ENCODE results near the gene MSRB3. TPM values are rescaled to one million over a fixed set of nuclear protein-coding genes. Genes with fewer than 3 reads are reported as not detected.

Gene MSRB3
- total and polyA plus RNA-seq, 7 experiments from 2014 or later, result 0.37 to 1.8 TPM; not detected in 5

- intact Hi-C loops (cut with micrococcal nuclease), result no loop called here
- Histone ChIP-seq H3K27ac (ENCODE audit: low read depth, low read length) (no peak overlapping the region), H3K4me1 (ENCODE audit: control insufficient read depth in 2 of 2, insufficient read depth in 2 of 2, low read length in 2 of 2) (no peaks in the 10 kb centered on the region), H3K27me3 (ENCODE audit: control insufficient read depth in 2 of 2, insufficient read depth in 2 of 2, low read length in 2 of 2) (no peaks in the 10 kb centered on the region), H3K36me3 (ENCODE audit: control insufficient read depth in 2 of 3, insufficient read depth in 3 of 3, low read length in 3 of 3) (no peaks in the 10 kb centered on the region), H3K9me3 (ENCODE audit: control insufficient read depth in 2 of 3, low read length in 3 of 3) (no peaks in the 10 kb centered on the region), H3K4me3 (ENCODE audit: low read length) (no peak overlapping the region)
- H3K4me1 Mint-ChIP-seq, result no peaks in the 10 kb centered on the region
- no peak overlapping the region for H3K4me3 Mint-ChIP-seq
- no peak for ATAC-seq
- peaks cover 0 to 3% (median 0%) of the 10 kb centered on the region in 11 donors for H3K9me3 Mint-ChIP-seq
- peaks cover 8 to 47% (median 17%) of the 10 kb centered on the region in 5 donors for H3K27me3 Mint-ChIP-seq
- POLR2A ChIA-PET, result no interaction called here
- peaks cover 0 to 3% (median 0%) of the 10 kb centered on the region in 5 donors for H3K36me3 Mint-ChIP-seq
- no peak for DNase-seq
- peak overlapping the region in 1 of 9 donors; percentile 42 for H3K27ac Mint-ChIP-seq
- CTCF ChIA-PET, result no interaction called here
These were observed 51.2 kb downstream of the MSRB3 start for GRCh38 chr12:65329721-65330120.

- intact Hi-C loops (cut with micrococcal nuclease), result no loop called here
- no peaks in the 10 kb centered on the region for H3K36me3 ChIP-seq (ENCODE audit: control insufficient read depth in 2 of 3, insufficient read depth in 3 of 3, low read length in 3 of 3)
- H3K9me3 ChIP-seq (ENCODE audit: control insufficient read depth in 2 of 3, low read length in 3 of 3), result no peaks in the 10 kb centered on the region
- H3K4me3 ChIP-seq (ENCODE audit: low read length), result no peak overlapping the region
- no peak overlapping the region for H3K27ac ChIP-seq (ENCODE audit: low read depth, low read length)
- ChIA-PET CTCF (no interaction called here), POLR2A (no interaction called here)
- no peaks in the 10 kb centered on the region for H3K4me1 Mint-ChIP-seq
- ATAC-seq (no peak), DNase-seq (no peak)
- peaks cover 0 to 3% (median 0%) of the 10 kb centered on the region in 11 donors for H3K9me3 Mint-ChIP-seq
- H3K27ac Mint-ChIP-seq, result peak overlapping the region in 1 of 9 donors; percentile 5
- no peaks in the 10 kb centered on the region for H3K4me1 ChIP-seq (ENCODE audit: control insufficient read depth in 2 of 2, insufficient read depth in 2 of 2, low read length in 2 of 2)
- H3K27me3 Mint-ChIP-seq, result peaks cover 8 to 51% (median 17%) of the 10 kb centered on the region in 5 donors
- no peaks in the 10 kb centered on the region for H3K27me3 ChIP-seq (ENCODE audit: control insufficient read depth in 2 of 2, insufficient read depth in 2 of 2, low read length in 2 of 2)
- peaks cover 0 to 3% (median 0%) of the 10 kb centered on the region in 5 donors for H3K36me3 Mint-ChIP-seq
- no peak overlapping the region for H3K4me3 Mint-ChIP-seq
These were observed 51.8 kb downstream of the MSRB3 start for GRCh38 chr12:65330331-65330730.

GRCh38 chr12:65331456-65331855 is 53.0 kb downstream of the MSRB3 start:
- intact Hi-C loops (cut with micrococcal nuclease), result no loop called here
- POLR2A ChIA-PET, result no interaction called here
- no peaks in the 10 kb centered on the region for H3K36me3 ChIP-seq (ENCODE audit: control insufficient read depth in 2 of 3, insufficient read depth in 3 of 3, low read length in 3 of 3)
- peaks cover 0 to 3% (median 0%) of the 10 kb centered on the region in 5 donors for H3K36me3 Mint-ChIP-seq
- H3K4me1 ChIP-seq (ENCODE audit: control insufficient read depth in 2 of 2, insufficient read depth in 2 of 2, low read length in 2 of 2), result no peaks in the 10 kb centered on the region
- H3K4me1 Mint-ChIP-seq, result no peaks in the 10 kb centered on the region
- H3K4me3 ChIP-seq (ENCODE audit: low read length), result no peak overlapping the region
- no peak overlapping the region for H3K27ac Mint-ChIP-seq
- no peak for ATAC-seq
- no peaks in the 10 kb centered on the region for H3K9me3 ChIP-seq (ENCODE audit: control insufficient read depth in 2 of 3, low read length in 3 of 3)
- H3K27ac ChIP-seq (ENCODE audit: low read depth, low read length), result no peak overlapping the region
- no peak for DNase-seq
- CTCF ChIA-PET, result no interaction called here
- no peak overlapping the region for H3K4me3 Mint-ChIP-seq
- peaks cover 8 to 51% (median 17%) of the 10 kb centered on the region in 5 donors for H3K27me3 Mint-ChIP-seq
- no peaks in the 10 kb centered on the region for H3K27me3 ChIP-seq (ENCODE audit: control insufficient read depth in 2 of 2, insufficient read depth in 2 of 2, low read length in 2 of 2)
- H3K9me3 Mint-ChIP-seq, result peaks cover 0 to 3% (median 0%) of the 10 kb centered on the region in 11 donors

GRCh38 chr12:65333649-65334048 is 55.2 kb downstream of the MSRB3 start:
- peaks cover 0 to 3% (median 0%) of the 10 kb centered on the region in 5 donors for H3K36me3 Mint-ChIP-seq
- no peak overlapping the region for H3K4me3 ChIP-seq (ENCODE audit: low read length)
- no peaks in the 10 kb centered on the region for H3K36me3 ChIP-seq (ENCODE audit: control insufficient read depth in 2 of 3, insufficient read depth in 3 of 3, low read length in 3 of 3)
- intact Hi-C loops (cut with micrococcal nuclease), result no loop called here
- ATAC-seq (no peak), DNase-seq (no peak)
- no peak overlapping the region for H3K27ac ChIP-seq (ENCODE audit: low read depth, low read length)
- H3K9me3 Mint-ChIP-seq, result peaks cover 0 to 3% (median 0%) of the 10 kb centered on the region in 11 donors
- H3K4me1 ChIP-seq (ENCODE audit: control insufficient read depth in 2 of 2, insufficient read depth in 2 of 2, low read length in 2 of 2), result no peaks in the 10 kb centered on the region
- no peaks in the 10 kb centered on the region for H3K4me1 Mint-ChIP-seq
- H3K4me3 Mint-ChIP-seq, result no peak overlapping the region
- no peak overlapping the region for H3K27ac Mint-ChIP-seq
- H3K27me3 ChIP-seq (ENCODE audit: control insufficient read depth in 2 of 2, insufficient read depth in 2 of 2, low read length in 2 of 2), result no peaks in the 10 kb centered on the region
- CTCF ChIA-PET, result no interaction called here
- peaks cover 5 to 49% (median 17%) of the 10 kb centered on the region in 5 donors for H3K27me3 Mint-ChIP-seq
- no peaks in the 10 kb centered on the region for H3K9me3 ChIP-seq (ENCODE audit: control insufficient read depth in 2 of 3, low read length in 3 of 3)
- POLR2A ChIA-PET, result no interaction called here

GRCh38 chr12:65334521-65334920 is 56.0 kb downstream of the MSRB3 start:
- ATAC-seq (no peak), DNase-seq (no peak)
- H3K9me3 ChIP-seq (ENCODE audit: control insufficient read depth in 2 of 3, low read length in 3 of 3), result no peaks in the 10 kb centered on the region
- ChIA-PET CTCF (no interaction called here), POLR2A (no interaction called here)
- Mint-ChIP-seq H3K9me3 (peaks cover 0 to 3% (median 0%) of the 10 kb centered on the region in 11 donors), H3K27me3 (peaks cover 5 to 44% (median 17%) of the 10 kb centered on the region in 5 donors), H3K4me1 (no peaks in the 10 kb centered on the region), H3K27ac (no peak overlapping the region), H3K36me3 (peaks cover 0 to 3% (median 0%) of the 10 kb centered on the region in 5 donors), H3K4me3 (no peak overlapping the region)
- no peak overlapping the region for H3K4me3 ChIP-seq (ENCODE audit: low read length)
- no peaks in the 10 kb centered on the region for H3K4me1 ChIP-seq (ENCODE audit: control insufficient read depth in 2 of 2, insufficient read depth in 2 of 2, low read length in 2 of 2)
- H3K27me3 ChIP-seq (ENCODE audit: control insufficient read depth in 2 of 2, insufficient read depth in 2 of 2, low read length in 2 of 2), result no peaks in the 10 kb centered on the region
- H3K36me3 ChIP-seq (ENCODE audit: control insufficient read depth in 2 of 3, insufficient read depth in 3 of 3, low read length in 3 of 3), result no peaks in the 10 kb centered on the region
- intact Hi-C loops (cut with micrococcal nuclease), result no loop called here
- no peak overlapping the region for H3K27ac ChIP-seq (ENCODE audit: low read depth, low read length)

- H3K36me3 Mint-ChIP-seq, result peaks cover 0 to 3% (median 0%) of the 10 kb centered on the region in 5 donors
- H3K4me3 ChIP-seq (ENCODE audit: low read length), result no peak overlapping the region
- DNase-seq, result no peak
- H3K36me3 ChIP-seq (ENCODE audit: control insufficient read depth in 2 of 3, insufficient read depth in 3 of 3, low read length in 3 of 3), result no peaks in the 10 kb centered on the region
- CTCF ChIA-PET, result no interaction called here
- H3K27me3 ChIP-seq (ENCODE audit: control insufficient read depth in 2 of 2, insufficient read depth in 2 of 2, low read length in 2 of 2), result no peaks in the 10 kb centered on the region
- H3K9me3 Mint-ChIP-seq, result peaks cover 0 to 4% (median 0%) of the 10 kb centered on the region in 11 donors
- no peaks in the 10 kb centered on the region for H3K4me1 Mint-ChIP-seq
- H3K4me3 Mint-ChIP-seq, result no peak overlapping the region
- intact Hi-C loops (cut with micrococcal nuclease), result no loop called here
- H3K27ac ChIP-seq (ENCODE audit: low read depth, low read length), result no peak overlapping the region
- ATAC-seq, result no peak
- no peaks in the 10 kb centered on the region for H3K4me1 ChIP-seq (ENCODE audit: control insufficient read depth in 2 of 2, insufficient read depth in 2 of 2, low read length in 2 of 2)
- peaks cover 5 to 42% (median 20%) of the 10 kb centered on the region in 5 donors for H3K27me3 Mint-ChIP-seq
- H3K9me3 ChIP-seq (ENCODE audit: control insufficient read depth in 2 of 3, low read length in 3 of 3), result no peaks in the 10 kb centered on the region
- POLR2A ChIA-PET, result no interaction called here
- H3K27ac Mint-ChIP-seq, result no peak overlapping the region
These were observed 56.7 kb downstream of the MSRB3 start for GRCh38 chr12:65335021-65335714.

GRCh38 chr12:65335981-65336380 is 57.5 kb downstream of the MSRB3 start:
- H3K27me3 ChIP-seq (ENCODE audit: control insufficient read depth in 2 of 2, insufficient read depth in 2 of 2, low read length in 2 of 2), result no peaks in the 10 kb centered on the region
- intact Hi-C loops (cut with micrococcal nuclease), result no loop called here
- no peaks in the 10 kb centered on the region for H3K36me3 ChIP-seq (ENCODE audit: control insufficient read depth in 2 of 3, insufficient read depth in 3 of 3, low read length in 3 of 3)
- no peaks in the 10 kb centered on the region for H3K4me1 ChIP-seq (ENCODE audit: control insufficient read depth in 2 of 2, insufficient read depth in 2 of 2, low read length in 2 of 2)
- ATAC-seq (no peak), DNase-seq (no peak)
- no peaks in the 10 kb centered on the region for H3K9me3 ChIP-seq (ENCODE audit: control insufficient read depth in 2 of 3, low read length in 3 of 3)
- ChIA-PET POLR2A (no interaction called here), CTCF (no interaction called here)
- no peak overlapping the region for H3K27ac Mint-ChIP-seq
- H3K4me3 ChIP-seq (ENCODE audit: low read length), result no peak overlapping the region
- no peaks in the 10 kb centered on the region for H3K4me1 Mint-ChIP-seq
- H3K36me3 Mint-ChIP-seq, result peaks cover 0 to 3% (median 0%) of the 10 kb centered on the region in 5 donors
- no peak overlapping the region for H3K4me3 Mint-ChIP-seq
- H3K27me3 Mint-ChIP-seq, result peaks cover 5 to 42% (median 16%) of the 10 kb centered on the region in 5 donors
- no peak overlapping the region for H3K27ac ChIP-seq (ENCODE audit: low read depth, low read length)
- H3K9me3 Mint-ChIP-seq, result peaks cover 0 to 7% (median 0%) of the 10 kb centered on the region in 11 donors
